ENCODE measurements around the gene TRABD2B. TPM values are rescaled to one million over a fixed set of nuclear protein-coding genes. Genes with fewer than 3 reads are reported as not detected.

The TRABD2B gene
- total and polyA plus RNA-seq, 2 of the 13 experiments (the other 11 are each of a cell fraction or from before 2014, with no cell fraction given), result 0.04 TPM; not detected in 1

- Histone ChIP-seq H4K20me1 (ENCODE audit: insufficient read depth, low read length) (no peaks in the 10 kb centered on the region), H3K27ac (ENCODE audit: extremely low read length, insufficient read depth, low read length) (no peak overlapping the region), H3K27me3 (ENCODE audit: control insufficient read depth in 1 of 2, insufficient read depth in 2 of 2, low read length in 2 of 2) (no peaks in the 10 kb centered on the region), H3K4me1 (ENCODE audit: insufficient read depth, low read length) (peaks cover 70% of the 10 kb centered on the region), H3K4me2 (ENCODE audit: low read depth, low read length) (no peak overlapping the region), H3K79me2 (ENCODE audit: insufficient read depth, low read length) (no peaks in the 10 kb centered on the region), H3K9me3 (ENCODE audit: low read length) (no peaks in the 10 kb centered on the region), H3K36me3 (replicated peaks in 1 of 2; ENCODE audit: control insufficient read depth in 1 of 2, insufficient read depth in 2 of 2, low read length in 2 of 2) (no peaks in the 10 kb centered on the region), H3K9ac (ENCODE audit: insufficient read depth, low read depth, low read length) (no peak overlapping the region), H3K4me3 (replicated peaks in 1 of 3; ENCODE audit: insufficient read depth in 1 of 3, low read depth in 2 of 3, low read length in 3 of 3) (no peak overlapping the region), H2AFZ (ENCODE audit: low read length) (no peak overlapping the region)
- no peak for TF ChIP-seq ZNF136 (CRISPR knock-in tag; IDR thresholded peaks at IDR 0.05; ENCODE audit: low read depth)
- no peak for TF ChIP-seq SKIL (CRISPR knock-in tag; IDR thresholded peaks at IDR 0.05; ENCODE audit: borderline replicate concordance)
- TF ChIP-seq RBM22 (optimal IDR thresholded peaks at IDR 0.05; ENCODE audit: low read length), result no peak
- TF ChIP-seq ZNF75D (CRISPR knock-in tag; IDR thresholded peaks at IDR 0.05; ENCODE audit: borderline replicate concordance), result no peak
- TF ChIP-seq MYPOP (CRISPR knock-in tag; IDR thresholded peaks at IDR 0.05), result no peak
- TF ChIP-seq CERS6 (CRISPR knock-in tag; IDR thresholded peaks at IDR 0.05), result no peak
- no peak for TF ChIP-seq ZNF3 (CRISPR knock-in tag; IDR thresholded peaks at IDR 0.05)
- no peak for TF ChIP-seq CEBPB (IDR thresholded peaks at IDR 0.05; ENCODE audit: borderline replicate concordance, low read depth, low read length)
- TF ChIP-seq CHD4 (IDR thresholded peaks at IDR 0.05; ENCODE audit: borderline replicate concordance, low read length), result no peak
- TF ChIP-seq ZNF274 (CRISPR knock-in tag; IDR thresholded peaks at IDR 0.05), result no peak
- no peak for TF ChIP-seq CBX2 (IDR thresholded peaks at IDR 0.05; ENCODE audit: low read depth, low read length)
- TF ChIP-seq CBX2 (CRISPR knock-in tag; IDR thresholded peaks at IDR 0.05; ENCODE audit: low read depth), result no peak
- no peak for TF ChIP-seq MAZ (IDR thresholded peaks at IDR 0.05; ENCODE audit: borderline replicate concordance, low read depth, low read length)
- TF ChIP-seq MAZ (CRISPR knock-in tag; IDR thresholded peaks at IDR 0.05; ENCODE audit: low read depth), result no peak
- no peak for TF ChIP-seq BRD4 (CRISPR knock-in tag; IDR thresholded peaks at IDR 0.05)
- no peak for TF ChIP-seq IRF1 (CRISPR knock-in tag; IDR thresholded peaks at IDR 0.05; ENCODE audit: low read depth)
- in situ Hi-C loops (cut with HindIII; ENCODE audit: extremely low pct_ligation_motif_present, low pct_unique_long_range_greater_than_20kb) (no loop called here), intact Hi-C loops (cut with micrococcal nuclease; ENCODE audit: unreplicated experiment) (no loop called here)
- WGBS (ENCODE audit: low lambda C conversion rate), result 95% methylated on average over 4 of the region's 4 CpGs
- FAIRE-seq (no peak), DNase-seq (ENCODE audit: low spot score) (no peak), ATAC-seq (no peak)
- ChIA-PET CTCF (ENCODE audit: low intra/inter-chr PET ratio, low total read pairs) (no interaction called here), POLR2A (interaction anchor here (1.0 kb wide), 1 partner anchor 10 kb away, joined by 5 read pairs; no protein-coding TSS in a partner anchor)
- BruUV-seq (replicated peaks), result no TSS peak
Measured at GRCh38 chr1:47856996-47857395, 140.2 kb downstream of the TRABD2B start.
